Activated CD4-positive, alpha-beta T cell treated with anti-CD3 and anti-CD28 coated beads, Interleukin-2, amount 10 ng/mL, durations not matched to agents 7 days and 5 days (primary cell): Measurements from ENCODE around the gene SOAT2. TPM values are rescaled to one million over a fixed set of nuclear protein-coding genes. Genes with fewer than 3 reads are reported as not detected.

Experiments used
- CTCF ChIA-PET: fragments of 350-600 bp; sonication (Branson Sonifier 250); formaldehyde crosslinking; loops from one replicate; lab custom pipeline; 2021; ENCODE audit warnings: antibody characterized with exemption; lab: Charles Lee
- POLR2A ChIA-PET: fragments of 350-600 bp; sonication (Branson Sonifier 250); formaldehyde crosslinking; loops from one replicate; lab custom pipeline; 2021; ENCODE audit warnings: antibody characterized with exemption; lab: Charles Lee
- DNase-seq: peaks from one replicate; pipeline ENCODE4 v3.0.0-alpha.2; 2020
- H3K27ac Mint-ChIP-seq: one replicate; pipeline ENCODE4 v1.8.0; 2021; ENCODE audit warnings: mild to moderate bottlenecking, moderate library complexity, mixed read lengths
- H3K27me3 Mint-ChIP-seq: one replicate; pipeline ENCODE4 v1.8.0; 2021; ENCODE audit warnings: mixed read lengths
- H3K36me3 Mint-ChIP-seq: one replicate; pipeline ENCODE4 v1.8.0; 2021; ENCODE audit warnings: low read depth, mixed read lengths
- H3K4me1 Mint-ChIP-seq: one replicate; pipeline ENCODE4 v1.8.0; 2021; ENCODE audit warnings: mixed read lengths
- H3K4me3 Mint-ChIP-seq: one replicate; pipeline ENCODE4 v1.8.0; 2021; ENCODE audit warnings: mild to moderate bottlenecking, moderate library complexity, mixed read lengths
- H3K9me3 Mint-ChIP-seq: one replicate; pipeline ENCODE4 v1.8.0; 2021; ENCODE audit warnings: mixed read lengths
- total RNA-seq, 2 experiments: library from RNA; stranded (reverse); gene quantifications; one replicate each; pipeline ENCODE4 v1.2.3, GENCODE V29; 2021

Gene SOAT2
- total RNA-seq, 2 experiments from 2014 or later, result 1.0 to 1.7 TPM

DNA sequence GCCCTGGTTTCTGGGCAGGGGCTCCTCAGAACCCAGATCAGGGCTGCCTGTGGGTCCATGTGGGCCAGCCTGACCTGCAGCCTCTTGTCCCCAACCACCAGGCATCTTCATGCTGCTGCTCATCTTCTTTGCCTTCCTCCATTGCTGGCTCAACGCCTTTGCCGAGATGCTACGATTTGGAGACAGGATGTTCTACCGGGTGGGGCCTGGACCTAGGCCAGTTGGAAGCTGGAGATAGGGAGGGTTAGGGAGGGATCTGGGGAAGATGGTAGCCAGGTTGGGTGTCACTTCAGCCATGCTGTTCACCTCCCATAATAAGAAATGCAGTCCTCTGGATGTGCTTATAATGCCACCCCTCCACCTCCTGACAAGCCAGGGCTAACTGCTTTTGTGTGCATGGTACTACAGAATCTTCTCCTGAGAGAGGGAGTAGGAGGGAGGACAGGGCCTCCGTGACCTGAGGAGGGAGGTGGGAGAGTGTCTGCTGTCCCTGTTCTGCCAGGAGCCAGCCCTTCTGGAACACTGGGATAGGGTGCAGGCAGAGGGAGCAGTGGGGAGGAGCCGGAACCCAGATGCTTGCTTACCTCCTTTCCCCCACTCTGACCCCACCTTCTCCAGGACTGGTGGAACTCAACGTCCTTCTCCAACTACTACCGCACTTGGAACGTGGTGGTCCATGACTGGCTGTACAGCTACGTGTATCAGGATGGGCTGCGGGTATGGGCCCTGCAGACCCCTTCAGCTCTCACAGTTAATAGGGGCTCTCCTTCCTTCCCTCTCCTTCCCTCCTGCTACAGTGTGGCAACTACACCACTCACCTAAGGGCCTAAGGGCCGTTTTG, 17.6 kb downstream of the SOAT2 start:
- Mint-ChIP-seq H3K27ac (no peak overlapping the region), H3K4me3 (no peak overlapping the region), H3K27me3 (no peaks in the 10 kb centered on the region), H3K9me3 (no peaks in the 10 kb centered on the region), H3K4me1 (no peaks in the 10 kb centered on the region), H3K36me3 (no peaks in the 10 kb centered on the region)
- POLR2A ChIA-PET, result no interaction called here
- CTCF ChIA-PET, result interaction anchor here (0.6 kb wide), 1 partner anchor 177 kb away, joined by 3 read pairs; no protein-coding TSS in a partner anchor
- no peak for DNase-seq

DNA sequence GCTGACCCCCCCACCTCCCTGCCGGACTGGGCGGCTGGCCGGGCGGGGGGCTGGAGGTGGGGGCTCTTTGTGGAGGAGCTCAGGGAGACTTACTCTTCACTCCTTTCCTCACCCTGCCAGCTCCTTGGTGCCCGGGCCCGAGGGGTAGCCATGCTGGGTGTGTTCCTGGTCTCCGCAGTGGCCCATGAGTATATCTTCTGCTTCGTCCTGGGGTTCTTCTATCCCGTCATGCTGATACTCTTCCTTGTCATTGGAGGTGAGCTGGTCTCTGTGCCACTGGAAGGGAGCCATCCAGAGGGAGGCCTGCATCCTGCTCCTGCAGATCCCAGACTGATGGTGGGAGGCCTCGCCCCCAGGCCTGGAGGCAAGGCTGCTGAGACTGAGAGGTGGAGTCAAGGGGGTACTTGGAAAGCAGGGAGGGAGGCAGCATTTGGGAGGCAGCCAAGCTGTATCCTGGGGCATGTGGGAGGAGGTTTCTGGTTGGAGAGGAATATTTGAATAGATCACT, 19.7 kb downstream of the SOAT2 start:
- CTCF ChIA-PET, result interaction anchor here (1.0 to 1.2 kb wide), 2 partner anchors 24 to 38 kb away, joined by 3 read pairs; no protein-coding TSS in a partner anchor
- DNase-seq, result no peak
- Mint-ChIP-seq H3K36me3 (no peaks in the 10 kb centered on the region), H3K4me3 (no peak overlapping the region), H3K4me1 (peaks cover 3% of the 10 kb centered on the region), H3K27me3 (peaks cover 4% of the 10 kb centered on the region), H3K9me3 (no peaks in the 10 kb centered on the region), H3K27ac (no peak overlapping the region)
- POLR2A ChIA-PET, result interaction anchor here (0.6 kb wide), 1 partner anchor 1041 kb away, joined by 3 read pairs; no protein-coding TSS in a partner anchor

DNA sequence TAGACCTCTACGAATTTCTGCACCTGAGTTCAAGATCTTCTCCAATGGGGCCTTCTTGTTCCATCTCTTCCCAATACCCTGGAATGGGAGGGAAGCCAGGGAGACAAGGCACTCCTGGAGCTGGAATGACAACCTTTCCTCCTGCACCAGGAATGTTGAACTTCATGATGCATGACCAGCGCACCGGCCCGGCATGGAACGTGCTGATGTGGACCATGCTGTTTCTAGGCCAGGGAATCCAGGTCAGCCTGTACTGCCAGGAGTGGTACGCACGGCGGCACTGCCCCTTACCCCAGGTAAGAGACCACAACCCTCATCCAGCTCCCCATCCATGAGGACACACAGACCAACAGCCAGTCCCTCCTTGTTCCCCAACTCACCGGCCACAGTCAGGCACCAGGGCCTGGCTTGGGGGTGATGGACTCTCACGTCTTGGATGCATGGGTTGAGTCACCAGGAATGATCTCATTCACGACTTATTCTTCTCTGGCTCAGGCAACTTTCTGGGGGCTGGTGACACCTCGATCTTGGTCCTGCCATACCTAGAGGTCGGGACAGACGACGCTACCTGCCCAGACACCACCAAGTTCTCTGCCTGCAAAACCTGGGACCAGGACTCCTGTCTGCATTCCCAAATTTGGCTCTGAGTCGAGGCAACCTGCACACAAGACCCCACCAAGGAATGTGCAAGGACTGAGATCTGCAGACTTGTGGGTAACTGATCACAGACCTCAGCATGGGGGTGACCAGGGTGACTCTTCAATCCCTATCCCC, 20.5 kb downstream of the SOAT2 start:
- ChIA-PET CTCF (interaction anchor here (1.0 to 1.2 kb wide), 2 partner anchors 25 to 39 kb away, joined by 3 read pairs; no protein-coding TSS in a partner anchor), POLR2A (interaction anchor here (0.6 kb wide), 1 partner anchor 1042 kb away, joined by 3 read pairs; no protein-coding TSS in a partner anchor)
- H3K9me3 Mint-ChIP-seq, result no peaks in the 10 kb centered on the region
- H3K4me1 Mint-ChIP-seq, result peaks cover 3% of the 10 kb centered on the region
- H3K4me3 Mint-ChIP-seq, result no peak overlapping the region
- H3K27ac Mint-ChIP-seq, result no peak overlapping the region
- H3K36me3 Mint-ChIP-seq, result no peaks in the 10 kb centered on the region
- peaks cover 4% of the 10 kb centered on the region for H3K27me3 Mint-ChIP-seq
- DNase-seq, result no peak

GRCh38 chr12:53124352-53124723, 21.1 kb downstream of the SOAT2 start:
- peaks cover 3% of the 10 kb centered on the region for H3K4me1 Mint-ChIP-seq
- H3K27ac Mint-ChIP-seq, result no peak overlapping the region
- no peaks in the 10 kb centered on the region for H3K9me3 Mint-ChIP-seq
- POLR2A ChIA-PET, result no interaction called here
- H3K36me3 Mint-ChIP-seq, result no peaks in the 10 kb centered on the region
- no peak overlapping the region for H3K4me3 Mint-ChIP-seq
- CTCF ChIA-PET, result no interaction called here
- no peak for DNase-seq
- H3K27me3 Mint-ChIP-seq, result peaks cover 4% of the 10 kb centered on the region

- peaks cover 3% of the 10 kb centered on the region for H3K4me1 Mint-ChIP-seq
- H3K9me3 Mint-ChIP-seq, result no peaks in the 10 kb centered on the region
- H3K36me3 Mint-ChIP-seq, result no peaks in the 10 kb centered on the region
- CTCF ChIA-PET, result no interaction called here
- DNase-seq, result no peak
- POLR2A ChIA-PET, result no interaction called here
- H3K27ac Mint-ChIP-seq, result no peak overlapping the region
- peaks cover 4% of the 10 kb centered on the region for H3K27me3 Mint-ChIP-seq
- H3K4me3 Mint-ChIP-seq, result no peak overlapping the region
Observed at GRCh38 chr12:53127169-53127568, 23.9 kb downstream of the SOAT2 start.

GRCh38 chr12:53128780-53129569, 25.7 kb downstream of the SOAT2 start:
- Mint-ChIP-seq H3K27ac (no peak overlapping the region), H3K36me3 (no peaks in the 10 kb centered on the region), H3K27me3 (peaks cover 4% of the 10 kb centered on the region), H3K4me3 (no peak overlapping the region), H3K4me1 (peaks cover 3% of the 10 kb centered on the region), H3K9me3 (no peaks in the 10 kb centered on the region)
- DNase-seq, result no peak
- POLR2A ChIA-PET, result no interaction called here
- CTCF ChIA-PET, result interaction anchor here (0.7 to 1.5 kb wide), 3 partner anchors 7 to 214 kb away, joined by 3 to 6 read pairs (median 3); no protein-coding TSS in a partner anchor

GRCh38 chr12:53131844-53132243, 28.6 kb downstream of the SOAT2 start:
- Mint-ChIP-seq H3K27ac (no peak overlapping the region), H3K27me3 (peaks cover 7% of the 10 kb centered on the region), H3K4me3 (no peak overlapping the region), H3K4me1 (peaks cover 3% of the 10 kb centered on the region), H3K9me3 (no peaks in the 10 kb centered on the region), H3K36me3 (no peaks in the 10 kb centered on the region)
- POLR2A ChIA-PET, result no interaction called here
- no peak for DNase-seq
- CTCF ChIA-PET, result interaction anchor here (0.9 kb wide), 1 partner anchor 59 kb away, joined by 3 read pairs; no protein-coding TSS in a partner anchor

- POLR2A ChIA-PET, result no interaction called here
- Mint-ChIP-seq H3K27me3 (peaks cover 5% of the 10 kb centered on the region), H3K4me3 (no peak overlapping the region), H3K36me3 (no peaks in the 10 kb centered on the region), H3K9me3 (peaks cover under 1% of the 10 kb centered on the region), H3K4me1 (no peaks in the 10 kb centered on the region), H3K27ac (no peak overlapping the region)
- no peak for DNase-seq
- CTCF ChIA-PET, result interaction anchor here (0.7 kb wide), 1 partner anchor 775 kb away, joined by 3 read pairs; no protein-coding TSS in a partner anchor
Observed at GRCh38 chr12:53133722-53134121, 30.4 kb downstream of the SOAT2 start.

DNA sequence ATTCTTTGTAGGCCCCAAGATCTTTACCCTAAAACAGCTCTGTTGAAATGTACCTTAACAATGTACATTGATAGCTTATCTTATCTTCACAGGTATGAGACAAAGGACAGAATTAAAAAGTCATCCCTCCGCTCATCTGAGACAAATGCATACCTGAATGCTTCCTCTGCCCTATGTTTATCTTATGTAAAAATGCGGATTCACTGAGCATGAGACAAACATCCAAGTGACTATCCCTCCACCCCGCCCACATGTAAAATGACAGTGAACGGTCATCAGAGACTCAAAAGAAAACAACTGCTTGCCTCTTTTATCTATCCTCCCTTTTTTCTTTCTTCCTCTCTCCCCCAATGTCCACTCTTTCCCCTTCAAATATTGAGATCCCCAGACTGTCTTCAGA, 40.1 kb downstream of the SOAT2 start:
- Mint-ChIP-seq H3K4me3 (no peak overlapping the region), H3K27ac (no peak overlapping the region), H3K4me1 (no peaks in the 10 kb centered on the region), H3K27me3 (peaks cover 12% of the 10 kb centered on the region), H3K36me3 (no peaks in the 10 kb centered on the region), H3K9me3 (peaks cover 9% of the 10 kb centered on the region)
- ChIA-PET POLR2A (no interaction called here), CTCF (interaction anchor here (1.0 kb wide), 1 partner anchor 23 kb away, joined by 4 read pairs; no protein-coding TSS in a partner anchor)
- DNase-seq, result no peak

DNA sequence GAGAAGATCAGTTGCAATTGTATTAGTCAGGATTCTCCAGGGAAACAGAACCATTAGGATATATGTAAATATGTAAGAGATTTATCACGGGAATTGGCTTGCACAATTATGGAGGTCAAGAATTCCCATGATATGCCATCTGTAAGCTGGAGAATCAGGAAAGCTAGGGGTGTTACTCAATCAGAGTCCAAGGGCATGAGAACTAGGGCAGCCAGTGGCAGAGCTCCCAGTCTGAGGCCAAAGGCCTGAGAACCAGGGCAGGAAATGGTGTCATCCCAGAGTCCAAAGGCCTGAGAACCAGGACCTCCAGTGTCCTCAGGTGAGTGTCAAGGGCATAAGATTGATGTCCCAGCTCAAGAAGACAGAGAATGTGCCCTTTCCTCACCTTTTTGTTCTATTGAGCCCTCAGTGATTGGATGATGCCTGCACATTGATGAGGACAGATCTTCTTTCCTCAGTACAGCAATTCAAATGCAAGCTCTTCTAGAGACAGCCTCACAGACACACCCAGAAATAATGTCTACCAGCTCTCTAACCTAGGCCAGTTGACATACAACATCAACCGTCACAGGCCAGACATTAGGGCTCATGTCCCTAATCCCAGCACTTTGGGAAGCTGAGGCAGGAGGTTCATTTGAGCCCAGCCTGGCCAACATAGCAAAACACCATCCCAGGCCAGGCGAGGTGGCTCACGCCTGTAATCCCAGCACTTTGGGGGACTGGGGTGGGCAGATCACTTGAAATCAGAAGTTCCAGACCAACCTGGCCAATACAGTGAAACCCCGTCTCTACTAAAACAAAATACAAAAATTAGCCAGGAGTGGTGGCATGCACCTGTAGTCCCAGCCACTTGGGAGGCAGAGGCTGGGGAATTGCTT, 42.3 kb downstream of the SOAT2 start:
- CTCF ChIA-PET, result interaction anchor here (0.6 to 0.8 kb wide), 3 partner anchors 35 to 80 kb away, joined by 3 to 4 read pairs (median 3); partner anchors contain the start of genes CSAD and ZNF740

DNA sequence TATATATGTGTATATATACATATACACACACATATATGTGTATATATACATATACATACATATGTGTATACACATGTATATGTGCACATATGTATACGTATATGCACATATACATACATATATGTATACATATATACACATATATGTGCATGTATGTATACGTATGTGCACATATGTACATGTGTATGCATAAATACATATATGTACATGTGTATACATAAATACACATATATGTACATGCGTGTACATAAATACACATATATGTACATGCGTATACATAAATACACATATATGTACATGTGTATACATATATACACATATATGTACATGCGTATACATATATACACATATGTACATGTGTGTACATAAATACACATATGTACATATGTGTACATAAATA, 43.9 kb downstream of the SOAT2 start:
- Mint-ChIP-seq H3K4me3 (no peak overlapping the region), H3K9me3 (no peaks in the 10 kb centered on the region), H3K4me1 (no peaks in the 10 kb centered on the region), H3K36me3 (no peaks in the 10 kb centered on the region), H3K27me3 (peaks cover 7% of the 10 kb centered on the region), H3K27ac (no peak overlapping the region)
- ChIA-PET POLR2A (no interaction called here), CTCF (interaction anchor here (0.6 kb wide), 1 partner anchor 281 kb away, joined by 3 read pairs; no protein-coding TSS in a partner anchor)
- no peak for DNase-seq

More for the DNA sequence above, 42.3 kb downstream of the SOAT2 start:
- Mint-ChIP-seq H3K4me1 (no peaks in the 10 kb centered on the region), H3K9me3 (no peaks in the 10 kb centered on the region), H3K36me3 (no peaks in the 10 kb centered on the region), H3K27ac (no peak overlapping the region), H3K4me3 (no peak overlapping the region), H3K27me3 (peaks cover 9% of the 10 kb centered on the region)
- POLR2A ChIA-PET, result no interaction called here
- no peak for DNase-seq
